DMS79 treated with DMSO at 0.1 percent for 48 hours (cell line): ENCODE measurements around the gene TYMP.

ENCODE experiments used
- DNase-seq: peaks from one replicate; lab custom pipeline; 2025; lab: John Stamatoyannopoulos, UW

Gene TYMP

GRCh38 chr22:50483556-50483955 is 46.3 kb downstream of the TYMP start:
- no peak for DNase-seq

GRCh38 chr22:50483106-50483505 is 46.7 kb downstream of the TYMP start:
- no peak for DNase-seq

GRCh38 chr22:50482107-50483074 is 47.4 kb downstream of the TYMP start:
- no peak for DNase-seq

- DNase-seq, result no peak
Observed at GRCh38 chr22:50481440-50482106, 48.2 kb downstream of the TYMP start, which contains the start of gene ADM2. Gene ADM2 (plus strand): TSS chr22:50481543. CDS start chr22:50481848, 305 bp downstream.

- DNase-seq, result no peak
Observed at GRCh38 chr22:50481045-50481439, 48.8 kb downstream of the TYMP start.

- DNase-seq, result no peak
Observed at GRCh38 chr22:50479721-50480120, 50.1 kb downstream of the TYMP start.

GRCh38 chr22:50477923-50478322 is 51.9 kb downstream of the TYMP start:
- DNase-seq, result no peak

GRCh38 chr22:50476868-50477267 is 52.9 kb downstream of the TYMP start:
- DNase-seq, result peak; percentile 11
